ENCODE measurements around the gene ASIC5. TPM values are rescaled to one million over a fixed set of nuclear protein-coding genes. Genes with fewer than 3 reads are reported as not detected.

ASIC5 gene
- total RNA-seq, 4 donors from 2014 or later = not detected

DNA sequence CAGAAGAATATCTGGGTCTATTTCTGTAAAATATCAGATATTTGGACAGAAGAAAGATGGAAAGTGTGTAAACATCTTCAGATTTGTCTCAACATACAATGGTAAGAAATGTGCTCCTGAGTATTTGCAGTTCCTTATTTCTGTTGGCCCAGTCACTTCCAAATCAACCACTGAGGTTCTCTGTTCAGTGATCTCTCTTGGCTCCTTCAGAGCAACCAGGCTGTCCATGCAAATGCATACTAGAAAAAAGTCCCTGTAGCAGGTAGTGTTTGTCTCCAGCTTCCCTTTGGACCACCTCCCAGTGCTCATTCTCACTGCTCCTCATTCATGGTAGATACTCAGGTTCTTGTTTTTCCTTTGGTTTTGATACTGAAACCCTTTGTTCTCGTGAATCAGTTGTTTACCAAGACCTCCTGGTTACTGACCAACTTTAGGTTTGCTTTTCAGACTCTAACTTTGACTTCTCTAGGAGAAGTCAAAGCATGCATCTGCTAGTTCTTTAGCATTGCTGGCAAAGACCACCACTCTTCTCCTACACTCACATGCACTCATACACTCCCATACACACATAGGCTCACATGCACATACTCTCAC lies 28.8 kb downstream of the ASIC5 start:
- in situ Hi-C loops (cut with MboI; ENCODE audit: low pct_ligation_motif_present in 1 of 4, low pct_unique_long_range_greater_than_20kb in 1 of 4, low sequenced_read_pairs in 3 of 4) (no loop called here), intact Hi-C loops (cut with DNase I; ENCODE audit: low total_unique reads) (no loop called here)
- no peak for TF ChIP-seq POLR2AphosphoS5 (IDR thresholded peaks at IDR 0.05)
- no peak for TF ChIP-seq POLR2A (IDR thresholded peaks at IDR 0.05)
- TF ChIP-seq, protein P1, sequence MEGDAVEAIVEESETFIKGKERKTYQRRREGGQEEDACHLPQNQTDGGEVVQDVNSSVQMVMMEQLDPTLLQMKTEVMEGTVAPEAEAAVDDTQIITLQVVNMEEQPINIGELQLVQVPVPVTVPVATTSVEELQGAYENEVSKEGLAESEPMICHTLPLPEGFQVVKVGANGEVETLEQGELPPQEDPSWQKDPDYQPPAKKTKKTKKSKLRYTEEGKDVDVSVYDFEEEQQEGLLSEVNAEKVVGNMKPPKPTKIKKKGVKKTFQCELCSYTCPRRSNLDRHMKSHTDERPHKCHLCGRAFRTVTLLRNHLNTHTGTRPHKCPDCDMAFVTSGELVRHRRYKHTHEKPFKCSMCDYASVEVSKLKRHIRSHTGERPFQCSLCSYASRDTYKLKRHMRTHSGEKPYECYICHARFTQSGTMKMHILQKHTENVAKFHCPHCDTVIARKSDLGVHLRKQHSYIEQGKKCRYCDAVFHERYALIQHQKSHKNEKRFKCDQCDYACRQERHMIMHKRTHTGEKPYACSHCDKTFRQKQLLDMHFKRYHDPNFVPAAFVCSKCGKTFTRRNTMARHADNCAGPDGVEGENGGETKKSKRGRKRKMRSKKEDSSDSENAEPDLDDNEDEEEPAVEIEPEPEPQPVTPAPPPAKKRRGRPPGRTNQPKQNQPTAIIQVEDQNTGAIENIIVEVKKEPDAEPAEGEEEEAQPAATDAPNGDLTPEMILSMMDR (IDR thresholded peaks at IDR 0.05) = no peak
- TF ChIP-seq EP300 (IDR thresholded peaks at IDR 0.05; ENCODE audit: low read depth) = no peak
- H3K4me1 ChIP-seq = no peaks in the 10 kb centered on the region
- 38 to 50% methylated on average over 1 of the region's 1 CpG for WGBS, 2 donors (ENCODE audit: low coverage in 1 of 2)
- DNase-seq = no peak
- H3K4me3 ChIP-seq = no peak overlapping the region
- no peak overlapping the region for H3K27ac ChIP-seq
- no peaks in the 10 kb centered on the region for H3K27me3 ChIP-seq
- H3K9me3 ChIP-seq = no peaks in the 10 kb centered on the region
- H3K36me3 ChIP-seq = no peaks in the 10 kb centered on the region

DNA sequence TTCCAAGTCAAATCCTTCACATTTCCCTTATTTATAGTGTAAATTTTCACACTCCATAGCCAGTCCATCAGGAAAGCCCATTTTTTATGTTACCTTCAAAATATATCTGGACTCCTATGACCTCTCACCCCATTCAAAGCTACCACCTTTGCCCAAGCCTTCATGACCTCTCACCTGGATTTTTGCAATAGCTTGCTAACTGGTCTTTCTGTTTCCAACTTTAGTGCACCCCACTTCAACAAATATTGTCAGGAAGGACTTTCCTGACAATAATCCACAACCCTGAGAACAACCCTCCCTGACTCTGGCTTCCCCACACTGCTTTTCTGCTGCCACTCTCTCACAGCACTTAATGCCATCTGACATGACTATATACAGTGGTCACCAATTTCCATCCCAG lies 33.4 kb downstream of the ASIC5 start:
- Histone ChIP-seq H3K27ac (no peak overlapping the region), H3K4me3 (no peak overlapping the region), H3K4me1 (no peaks in the 10 kb centered on the region), H3K9me3 (no peaks in the 10 kb centered on the region), H3K27me3 (no peaks in the 10 kb centered on the region), H3K36me3 (no peaks in the 10 kb centered on the region)
- TF ChIP-seq POLR2A (IDR thresholded peaks at IDR 0.05) (no peak), POLR2AphosphoS5 (IDR thresholded peaks at IDR 0.05) (no peak), EP300 (IDR thresholded peaks at IDR 0.05; ENCODE audit: low read depth) (no peak)
- TF ChIP-seq, protein P1 (IDR thresholded peaks at IDR 0.05) = no peak
- intact Hi-C loops (cut with DNase I; ENCODE audit: low total_unique reads) (no loop called here), in situ Hi-C loops (cut with MboI; ENCODE audit: low pct_ligation_motif_present in 1 of 4, low pct_unique_long_range_greater_than_20kb in 1 of 4, low sequenced_read_pairs in 3 of 4) (no loop called here)
- no peak for DNase-seq

DNA sequence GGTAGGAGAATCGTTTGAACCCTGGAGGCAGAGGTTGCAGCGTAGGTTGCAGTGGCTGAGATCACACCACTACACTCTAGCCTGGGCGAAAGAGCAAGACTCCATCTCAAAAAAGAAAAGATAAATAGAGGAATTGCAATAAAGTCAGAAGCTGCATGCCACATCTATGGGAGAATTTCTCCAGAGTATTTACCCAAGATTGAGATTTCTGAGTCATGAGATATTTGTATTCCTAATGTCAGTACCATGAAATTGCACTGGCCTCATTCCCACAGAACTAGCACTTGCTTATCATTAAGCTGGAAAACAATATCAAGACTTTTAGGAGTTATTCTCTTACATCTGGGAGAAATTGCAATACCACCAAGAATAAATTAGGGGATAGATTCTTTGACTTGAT lies 37.4 kb downstream of the ASIC5 start:
- Histone ChIP-seq H3K9me3 (no peaks in the 10 kb centered on the region), H3K36me3 (no peaks in the 10 kb centered on the region), H3K27ac (no peak overlapping the region), H3K4me1 (no peaks in the 10 kb centered on the region), H3K4me3 (no peak overlapping the region), H3K27me3 (no peaks in the 10 kb centered on the region)
- DNase-seq = no peak
- intact Hi-C loops (cut with DNase I; ENCODE audit: low total_unique reads) = no loop called here
- in situ Hi-C loops (cut with MboI; ENCODE audit: low pct_ligation_motif_present in 1 of 4, low pct_unique_long_range_greater_than_20kb in 1 of 4, low sequenced_read_pairs in 3 of 4) = no loop called here
- TF ChIP-seq, protein P1 (IDR thresholded peaks at IDR 0.05) = no peak
- TF ChIP-seq POLR2AphosphoS5 (IDR thresholded peaks at IDR 0.05) (no peak), POLR2A (IDR thresholded peaks at IDR 0.05) (no peak), EP300 (IDR thresholded peaks at IDR 0.05; ENCODE audit: low read depth) (no peak)
- 79 to 93% methylated on average over 3 of the region's 3 CpGs for WGBS, 2 donors (ENCODE audit: low coverage in 1 of 2)

DNA sequence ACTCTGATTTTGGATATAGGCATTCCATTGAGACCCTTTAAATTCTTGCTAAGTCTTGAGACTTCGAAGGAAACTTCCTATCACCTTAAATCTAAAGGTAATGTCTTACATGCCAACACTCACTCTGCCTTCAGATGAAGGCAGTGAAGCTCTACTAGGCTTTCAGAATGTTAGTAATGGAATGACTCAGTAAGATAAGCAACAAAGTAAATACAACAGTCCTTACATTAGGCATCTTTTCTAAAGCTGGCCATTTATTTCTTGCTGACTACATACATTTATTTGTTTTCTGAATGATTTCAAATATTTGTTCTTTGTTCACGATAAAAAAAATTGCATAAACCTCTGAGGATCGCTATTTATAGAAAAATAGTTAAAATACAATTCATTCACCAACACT lies 43.5 kb downstream of the ASIC5 start:
- no peaks in the 10 kb centered on the region for H3K9me3 ChIP-seq
- intact Hi-C loops (cut with DNase I; ENCODE audit: low total_unique reads) (no loop called here), in situ Hi-C loops (cut with MboI; ENCODE audit: low pct_ligation_motif_present in 1 of 4, low pct_unique_long_range_greater_than_20kb in 1 of 4, low sequenced_read_pairs in 3 of 4) (no loop called here)
- TF ChIP-seq POLR2A (IDR thresholded peaks at IDR 0.05) = no peak
- TF ChIP-seq EP300 (IDR thresholded peaks at IDR 0.05; ENCODE audit: low read depth) = no peak
- TF ChIP-seq POLR2AphosphoS5 (IDR thresholded peaks at IDR 0.05) = no peak
- TF ChIP-seq, protein P1 (IDR thresholded peaks at IDR 0.05) = no peak
- H3K4me3 ChIP-seq = no peak overlapping the region
- H3K27me3 ChIP-seq = no peaks in the 10 kb centered on the region
- H3K36me3 ChIP-seq = no peaks in the 10 kb centered on the region
- H3K27ac ChIP-seq = no peak overlapping the region
- no peaks in the 10 kb centered on the region for H3K4me1 ChIP-seq
- 55 to 65% methylated on average over 2 to 3 of the region's 3 CpGs for WGBS, 2 donors (ENCODE audit: low coverage in 1 of 2)
- DNase-seq = no peak
